GM15510 (cell line): ENCODE measurements around the gene ABT1.

Source experiments
- POLR2A ChIP-seq: IDR thresholded peaks from 3 replicates; pipeline ENCODE4 v1.6.1; 2011; ENCODE audit warnings: borderline replicate concordance; ENCODE audit not compliant: insufficient read length; ENCODE audit errors: extremely low read depth

The ABT1 gene

GRCh38 chr6:26593278-26594130, 3.2 kb upstream of the ABT1 start:
- no peak for TF ChIP-seq POLR2A

GRCh38 chr6:26594131-26594498, 2.6 kb upstream of the ABT1 start:
- no peak for TF ChIP-seq POLR2A

GRCh38 chr6:26594730-26595632, 1.8 kb upstream of the ABT1 start:
- TF ChIP-seq POLR2A = no peak

- TF ChIP-seq POLR2A = no peak
These were observed 984 bp upstream of the ABT1 start for GRCh38 chr6:26595669-26596269.

GRCh38 chr6:26597389-26597766, 625 bp downstream of the ABT1 start:
- TF ChIP-seq POLR2A = no peak

- TF ChIP-seq POLR2A = no peak
These were observed 1.1 kb downstream of the ABT1 start for GRCh38 chr6:26597821-26598220.

- no peak for TF ChIP-seq POLR2A
These were observed 1.5 kb downstream of the ABT1 start for GRCh38 chr6:26598267-26598666.

- TF ChIP-seq POLR2A = no peak
These were observed 2.4 kb downstream of the ABT1 start for GRCh38 chr6:26599134-26599533.

- TF ChIP-seq POLR2A = no peak
These were observed 2.8 kb downstream of the ABT1 start for GRCh38 chr6:26599591-26599990.

GRCh38 chr6:26600759-26601158, 4.0 kb downstream of the ABT1 start:
- no peak for TF ChIP-seq POLR2A

- TF ChIP-seq POLR2A = no peak
These were observed 5.5 kb downstream of the ABT1 start for GRCh38 chr6:26602262-26602661.

GRCh38 chr6:26604026-26604425, 7.3 kb downstream of the ABT1 start:
- no peak for TF ChIP-seq POLR2A

GRCh38 chr6:26604797-26605196, 8.0 kb downstream of the ABT1 start:
- no peak for TF ChIP-seq POLR2A

- no peak for TF ChIP-seq POLR2A
These were observed 10.9 kb downstream of the ABT1 start for GRCh38 chr6:26607434-26608230.
